PC-3 (cell line): ENCODE data around the gene PYGO1. TPM values are rescaled to one million over a fixed set of nuclear protein-coding genes. Genes with fewer than 3 reads are reported as not detected.
"Not testable (repeated sequence)": the region's sequence is repeated elsewhere in the genome, so short reads cannot be mapped to it uniquely, and the experiment has no call there.

ENCODE experiments used
- ATAC-seq: fragments of 200-7000 bp; cut with Tn5 transposase; 2 replicates; pipeline ENCODE4 v1.9.1; 2020; ENCODE audit warnings: mild to moderate bottlenecking, moderate library complexity
- BruUV-seq: library from RNA; stranded (reverse); fragments of 400-500 nt; replicated peaks from 2 replicates; lab custom pipeline; 2021; lab: Mats Ljungman, UMichigan
- CTCF ChIA-PET: fragments of 300-600 bp; sonication (Branson Sonifier 250); formaldehyde crosslinking; loops from one replicate; lab custom pipeline; 2022; ENCODE audit warnings: antibody characterized with exemption; lab: Charles Lee
- POLR2A ChIA-PET: fragments of 300-600 bp; sonication (Branson Sonifier 250); formaldehyde crosslinking; loops from one replicate; lab custom pipeline; 2022; ENCODE audit warnings: antibody characterized with exemption; ENCODE audit not compliant: unreplicated experiment; lab: Charles Lee
- DNase-seq: peaks from one replicate; pipeline ENCODE4 v3.0.0-alpha.2; 2015
- H2AFZ ChIP-seq: fragments of 300-600 bp; sonication (generic); 2 replicates; pipeline ENCODE4 v1.6.0; 2016; ENCODE audit warnings: antibody characterized with exemption, low read length
- H3F3A ChIP-seq: fragments of 300-600 bp; sonication (generic); one replicate; pipeline ENCODE4 v1.6.0; 2017; ENCODE audit warnings: antibody characterized with exemption, low read length, control low read depth, mild to moderate bottlenecking; ENCODE audit not compliant: unreplicated experiment
- H3K27ac ChIP-seq: fragments of 300-600 bp; sonication (generic); 2 replicates; pipeline ENCODE4 v1.5.1; 2016; ENCODE audit warnings: mild to moderate bottlenecking, low read length
- H3K27me3 ChIP-seq: fragments of 300-600 bp; sonication (generic); 2 replicates; pipeline ENCODE4 v1.6.1; 2016; ENCODE audit warnings: low read length, mixed read lengths
- H3K36me3 ChIP-seq: fragments of 300-600 bp; sonication (generic); 2 replicates; pipeline ENCODE4 v1.6.1; 2016; ENCODE audit warnings: low read depth, mixed run types, low read length, mixed read lengths
- H3K4me1 ChIP-seq: fragments of 300-600 bp; sonication (generic); 2 replicates; pipeline ENCODE4 v1.5.1; 2016; ENCODE audit warnings: low read length; ENCODE audit not compliant: insufficient read depth
- H3K4me2 ChIP-seq: fragments of 300-600 bp; sonication (generic); 2 replicates; pipeline ENCODE4 v1.6.0; 2016; ENCODE audit warnings: low read length
- H3K4me3 ChIP-seq: fragments of 300-600 bp; sonication (generic); 2 replicates; pipeline ENCODE4 v1.5.1; 2016; ENCODE audit warnings: mild to moderate bottlenecking, low read length, mixed read lengths
- H3K79me2 ChIP-seq: fragments of 300-600 bp; sonication (generic); 2 replicates; pipeline ENCODE4 v1.6.1; 2017; ENCODE audit warnings: low read length, mixed read lengths
- H3K9ac ChIP-seq: fragments of 300-600 bp; sonication (generic); 2 replicates; pipeline ENCODE4 v1.6.0; 2016; ENCODE audit warnings: mild to moderate bottlenecking, low read length
- H3K9me2 ChIP-seq: fragments of 300-600 bp; sonication (generic); replicated peaks from 2 replicates; pipeline ENCODE4 v1.6.1; 2016; ENCODE audit warnings: mixed run types, low read length, mixed read lengths
- H3K9me3 ChIP-seq: fragments of 300-600 bp; sonication (generic); 2 replicates; pipeline ENCODE4 v1.6.1; 2016; ENCODE audit warnings: low read length, mixed read lengths
- H4K20me1 ChIP-seq: fragments of 300-600 bp; sonication (generic); 2 replicates; pipeline ENCODE4 v1.6.1; 2016; ENCODE audit warnings: low read length, mixed read lengths
- EZH2 ChIP-seq: fragments of 300-600 bp; sonication (generic); IDR thresholded peaks from one replicate; pipeline ENCODE4 v1.6.1; 2017; ENCODE audit warnings: antibody characterized with exemption, mild to moderate bottlenecking, low read length; ENCODE audit not compliant: unreplicated experiment
- EZH2phosphoT487 ChIP-seq: fragments of 300-600 bp; sonication (generic); IDR thresholded peaks from 2 replicates; pipeline ENCODE4 v1.6.1; 2018; ENCODE audit warnings: mild to moderate bottlenecking, antibody characterized with exemption, low read length, borderline replicate concordance
- intact Hi-C: fragments of 100-400 bp; cut with micrococcal nuclease; formaldehyde crosslinking; loops from 2 replicates; pipeline ENCODE4 v1.9.0; 2023
- total RNA-seq: library from RNA; depleted of rRNA; stranded (reverse); fragments of >200 nt; gene quantifications from 2 replicates; pipeline ENCODE4 v1.2.3, GENCODE V29; 2014; rRNA removed
- TF ChIP-seq, protein P1 (sequence below): fragments of 300-600 bp; sonication (generic); conservative IDR thresholded peaks from 2 replicates; pipeline ENCODE4 v1.5.1; 2017; ENCODE audit warnings: antibody characterized with exemption, low read depth, mild to moderate bottlenecking, low read length

The PYGO1 gene
- total RNA-seq, 1 experiment from 2014 or later, result 2.0 TPM

DNA sequence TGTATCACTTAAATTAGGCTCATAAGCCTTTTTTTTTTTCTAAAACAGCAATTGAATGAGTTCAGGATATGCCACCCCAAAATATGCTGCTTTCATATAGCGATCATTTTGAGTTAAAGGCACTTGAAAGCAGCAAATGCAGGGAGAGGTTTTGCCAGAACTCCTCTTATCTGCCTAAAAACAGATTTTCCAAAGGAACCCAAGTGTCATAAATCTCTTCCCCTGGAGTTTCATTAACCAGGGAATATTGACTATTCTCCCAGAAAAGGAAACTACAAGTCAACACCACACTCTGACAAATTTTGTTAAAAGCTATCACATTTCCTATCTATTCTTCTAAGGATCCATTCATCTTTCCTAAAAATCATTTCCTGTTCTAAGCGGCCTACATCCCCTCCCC lies 91.4 kb downstream of the PYGO1 start:
- Histone ChIP-seq H3K9me3 (no peaks in the 10 kb centered on the region), H3K4me3 (no peak overlapping the region), H3K4me2 (0 out of 2 replicates have a peak overlapping the region, but pooled peaks have one; percentile 81), H2AFZ (no peak overlapping the region), H3K9ac (no peak overlapping the region), H3K4me1 (no peaks in the 10 kb centered on the region; the same call in 1 of the 2 replicates), H4K20me1 (no peaks in the 10 kb centered on the region), H3F3A (no peaks in the 10 kb centered on the region), H3K27ac (no peak overlapping the region), H3K9me2 (no peaks in the 10 kb centered on the region), H3K27me3 (no peaks in the 10 kb centered on the region), H3K36me3 (no peaks in the 10 kb centered on the region), H3K79me2 (no peaks in the 10 kb centered on the region)
- intact Hi-C loops, result no loop called here
- ChIA-PET CTCF (no interaction called here), POLR2A (no interaction called here)
- no TSS peak for BruUV-seq
- DNase-seq (no peak), ATAC-seq (no peak)
- TF ChIP-seq, protein P1, sequence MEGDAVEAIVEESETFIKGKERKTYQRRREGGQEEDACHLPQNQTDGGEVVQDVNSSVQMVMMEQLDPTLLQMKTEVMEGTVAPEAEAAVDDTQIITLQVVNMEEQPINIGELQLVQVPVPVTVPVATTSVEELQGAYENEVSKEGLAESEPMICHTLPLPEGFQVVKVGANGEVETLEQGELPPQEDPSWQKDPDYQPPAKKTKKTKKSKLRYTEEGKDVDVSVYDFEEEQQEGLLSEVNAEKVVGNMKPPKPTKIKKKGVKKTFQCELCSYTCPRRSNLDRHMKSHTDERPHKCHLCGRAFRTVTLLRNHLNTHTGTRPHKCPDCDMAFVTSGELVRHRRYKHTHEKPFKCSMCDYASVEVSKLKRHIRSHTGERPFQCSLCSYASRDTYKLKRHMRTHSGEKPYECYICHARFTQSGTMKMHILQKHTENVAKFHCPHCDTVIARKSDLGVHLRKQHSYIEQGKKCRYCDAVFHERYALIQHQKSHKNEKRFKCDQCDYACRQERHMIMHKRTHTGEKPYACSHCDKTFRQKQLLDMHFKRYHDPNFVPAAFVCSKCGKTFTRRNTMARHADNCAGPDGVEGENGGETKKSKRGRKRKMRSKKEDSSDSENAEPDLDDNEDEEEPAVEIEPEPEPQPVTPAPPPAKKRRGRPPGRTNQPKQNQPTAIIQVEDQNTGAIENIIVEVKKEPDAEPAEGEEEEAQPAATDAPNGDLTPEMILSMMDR, result no peak
- no peak for TF ChIP-seq EZH2phosphoT487

- no peaks in the 10 kb centered on the region for H3K79me2 ChIP-seq
- no peaks in the 10 kb centered on the region; the same call in 1 of the 2 replicates for H3K4me1 ChIP-seq
- intact Hi-C loops, result no loop called here
- POLR2A ChIA-PET, result no interaction called here
- no peak overlapping the region for H3K4me3 ChIP-seq
- DNase-seq (no peak), ATAC-seq (no peak)
- no peaks in the 10 kb centered on the region for H3K27me3 ChIP-seq
- no peaks in the 10 kb centered on the region for H4K20me1 ChIP-seq
- no peaks in the 10 kb centered on the region for H3K36me3 ChIP-seq
- H3K9ac ChIP-seq, result no peak overlapping the region
- H3K9me3 ChIP-seq, result no peaks in the 10 kb centered on the region
- TF ChIP-seq EZH2, result no peak
- TF ChIP-seq, protein P1, result no peak
- no peak for TF ChIP-seq EZH2phosphoT487
- CTCF ChIA-PET, result no interaction called here
- no TSS peak for BruUV-seq
- H3F3A ChIP-seq, result no peaks in the 10 kb centered on the region
- no peak overlapping the region for H3K27ac ChIP-seq
- H2AFZ ChIP-seq, result no peak overlapping the region
- H3K4me2 ChIP-seq, result no peak overlapping the region
- no peaks in the 10 kb centered on the region for H3K9me2 ChIP-seq
These were observed 93.2 kb downstream of the PYGO1 start for GRCh38 chr15:55494931-55495330.

- POLR2A ChIA-PET, H3K9ac ChIP-seq, H3K36me3 ChIP-seq, H3F3A ChIP-seq, H3K4me3 ChIP-seq, CTCF ChIA-PET, H3K27ac ChIP-seq, H3K4me2 ChIP-seq, BruUV-seq, H3K27me3 ChIP-seq, H3K79me2 ChIP-seq, H4K20me1 ChIP-seq, H3K4me1 ChIP-seq, intact Hi-C loops, H3K9me2 ChIP-seq, H2AFZ ChIP-seq, H3K9me3 ChIP-seq: not testable (repeated sequence)
- DNase-seq, result peak; percentile 63
- peak; percentile 68 for ATAC-seq
These were observed 99.1 kb downstream of the PYGO1 start for GRCh38 chr15:55488952-55489600.

Other genes starting within 250 kb of the PYGO1 start
- 7.5 and 7.8 TPM in 2 replicates for gene CCPG1, start 180.0 kb downstream of the PYGO1 start, total RNA-seq
- gene PIERCE2, start 179.8 kb downstream of the PYGO1 start, total RNA-seq, result 0.63 and 3.1 TPM in 2 replicates
- gene DNAAF4, start 80.1 kb downstream of the PYGO1 start, total RNA-seq, result 0.91 and 0.92 TPM in 2 replicates
- 1.4 and 5.2 TPM in 2 replicates for gene PRTG, start 154.8 kb upstream of the PYGO1 start, total RNA-seq